Panc1 (cell line): ENCODE results near the gene TMEM108. TPM values are rescaled to one million over a fixed set of nuclear protein-coding genes. Genes with fewer than 3 reads are reported as not detected.

Experiments used
- ATAC-seq: fragments of 200-7000 bp; cut with Tn5 transposase; 2 replicates; pipeline ENCODE4 v1.9.1; 2020; ENCODE audit warnings: mild to moderate bottlenecking, moderate library complexity
- BruUV-seq: library from RNA; stranded (reverse); fragments of 400-500 nt; replicated peaks from 2 replicates; lab custom pipeline; 2021; lab: Mats Ljungman, UMichigan
- CTCF ChIA-PET: fragments of 300-600 bp; sonication (Branson Sonifier 250); formaldehyde crosslinking; loops from one replicate; lab custom pipeline; 2022; ENCODE audit warnings: antibody characterized with exemption; lab: Charles Lee
- POLR2A ChIA-PET: fragments of 300-600 bp; sonication (Branson Sonifier 250); formaldehyde crosslinking; loops from one replicate; lab custom pipeline; 2022; ENCODE audit warnings: antibody characterized with exemption; lab: Charles Lee
- DNase-seq: peaks from one replicate; pipeline ENCODE4 v3.0.0-alpha.2; 2010; ENCODE audit warnings: low read depth, low spot score
- H3K27ac ChIP-seq: 2 replicates; pipeline ENCODE4 v1.5.1; 2011; ENCODE audit warnings: mild to moderate bottlenecking, low read length, inconsistent platforms
- H3K27me3 ChIP-seq: fragments of 200-500 bp; sonication (Bioruptor generic); 2 replicates; pipeline ENCODE4 v1.6.0; 2014; ENCODE audit warnings: low read length, inconsistent platforms; ENCODE audit not compliant: control insufficient read depth, insufficient read depth
- H3K36me3 ChIP-seq: fragments of 200-500 bp; sonication (Bioruptor generic); 2 replicates; pipeline ENCODE4 v1.5.1; 2014; ENCODE audit warnings: inconsistent platforms, mild to moderate bottlenecking, low read length, moderate library complexity; ENCODE audit not compliant: control insufficient read depth, insufficient read depth
- H3K4me1 ChIP-seq: 2 replicates; pipeline ENCODE4 v1.5.1; 2011; ENCODE audit warnings: inconsistent platforms, mild to moderate bottlenecking, low read length, moderate library complexity; ENCODE audit not compliant: control insufficient read depth, insufficient read depth
- H3K4me3 ChIP-seq, 2 experiments: 2 replicates each; pipeline ENCODE4 v1.5.1; 2011 to 2012; ENCODE audit warnings: low read depth in 2 of 2, low read length in 2 of 2, mild to moderate bottlenecking in 2 of 2, inconsistent platforms in 1 of 2, moderate library complexity in 1 of 2
- H3K9me3 ChIP-seq: fragments of 200-500 bp; sonication (Bioruptor generic); 2 replicates; pipeline ENCODE4 v1.5.1; 2014; ENCODE audit warnings: low read depth, mild to moderate bottlenecking, inconsistent platforms, low read length, moderate library complexity; ENCODE audit not compliant: control insufficient read depth, insufficient read depth
- CTCF ChIP-seq: fragments of 450-650 bp; IDR thresholded peaks from 2 replicates; pipeline ENCODE4 v1.5.1; 2017; ENCODE audit warnings: mild to moderate bottlenecking
- POLR2AphosphoS5 ChIP-seq: IDR thresholded peaks from 2 replicates; pipeline ENCODE4 v1.6.1; 2012; ENCODE audit warnings: mild to moderate bottlenecking, low read depth, low read length, moderate library complexity
- REST ChIP-seq, 2 experiments: IDR thresholded peaks; 2 replicates each; pipeline ENCODE4 v1.6.1; 2011 to 2012; ENCODE audit warnings: low read depth in 2 of 2, control low read depth in 1 of 2, low read length in 1 of 2, mild to moderate bottlenecking in 1 of 2, moderate library complexity in 1 of 2; ENCODE audit not compliant: insufficient read depth in 1 of 2
- SIN3A ChIP-seq: IDR thresholded peaks from 2 replicates; pipeline ENCODE4 v1.6.1; 2012; ENCODE audit warnings: low read depth, mild to moderate bottlenecking, low read length, moderate library complexity, borderline replicate concordance; ENCODE audit not compliant: insufficient read depth
- TCF7L2 ChIP-seq: IDR thresholded peaks from 2 replicates; pipeline ENCODE4 v1.6.1; 2011; ENCODE audit warnings: mild to moderate bottlenecking, low read depth, low read length, inconsistent platforms
- in situ Hi-C: cut with HindIII; loops from 2 replicates; pipeline ENCODE4 v1.10.0; 2016; ENCODE audit warnings: low sequenced_read_pairs, low pct_unique_long_range_greater_than_20kb
- intact Hi-C: fragments of 100-400 bp; cut with micrococcal nuclease; formaldehyde crosslinking; loops from one replicate; pipeline ENCODE4 v1.10.0; 2022; ENCODE audit not compliant: unreplicated experiment
- total RNA-seq: library from RNA; stranded (reverse); gene quantifications from one replicate; pipeline ENCODE4 v1.2.1, GENCODE V29; 2021; ENCODE audit not compliant: unreplicated experiment

Gene TMEM108
- total RNA-seq, 1 experiment from 2014 or later = 0.41 TPM

GRCh38 chr3:133050891-133051290, 12.7 kb downstream of the TMEM108 start:
- ChIA-PET CTCF (interaction anchor here (0.7 kb wide), 1 partner anchor 294 kb away, joined by 4 read pairs; no protein-coding TSS in a partner anchor), POLR2A (no interaction called here)
- H3K4me1 ChIP-seq = no peaks in the 10 kb centered on the region
- H3K27ac ChIP-seq = no peak overlapping the region
- intact Hi-C loops (no loop called here), in situ Hi-C loops (no loop called here)
- no peak for ATAC-seq
- no peak for DNase-seq
- no peak for TF ChIP-seq CTCF
- TF ChIP-seq TCF7L2 = no peak
- no peak for TF ChIP-seq SIN3A
- no peak overlapping the region for H3K4me3 ChIP-seq
- no peaks in the 10 kb centered on the region; the same call in 1 of the 2 replicates for H3K36me3 ChIP-seq
- no peaks in the 10 kb centered on the region for H3K9me3 ChIP-seq
- H3K27me3 ChIP-seq = peaks cover 7% of the 10 kb centered on the region; the same call in 1 of the 2 replicates
- BruUV-seq = no TSS peak

GRCh38 chr3:133053532-133053931, 15.3 kb downstream of the TMEM108 start:
- Histone ChIP-seq H3K27ac (no peak overlapping the region), H3K4me3 (no peak overlapping the region), H3K36me3 (no peaks in the 10 kb centered on the region; the same call in 1 of the 2 replicates), H3K27me3 (peaks cover 8% of the 10 kb centered on the region), H3K9me3 (no peaks in the 10 kb centered on the region), H3K4me1 (no peaks in the 10 kb centered on the region)
- no peak for DNase-seq
- in situ Hi-C loops = no loop called here
- no peak for TF ChIP-seq SIN3A
- TF ChIP-seq CTCF = no peak
- TF ChIP-seq TCF7L2 = no peak
- no peak for TF ChIP-seq REST (IDR thresholded peaks at IDR 0.05; ENCODE audit: insufficient read depth in 1 of 2, low read depth in 2 of 2, low read length in 1 of 2)
- TF ChIP-seq POLR2AphosphoS5 = no peak
- no peak for ATAC-seq
- BruUV-seq = no TSS peak
- CTCF ChIA-PET = no interaction called here
- POLR2A ChIA-PET = no interaction called here
- intact Hi-C loops = no loop called here
